Progenitor cell of endocrine pancreas (in vitro differentiated cells): ENCODE measurements around the gene KLRC4. TPM values are rescaled to one million over a fixed set of nuclear protein-coding genes. Genes with fewer than 3 reads are reported as not detected.

Experiments
- DNase-seq: peaks from one replicate; pipeline ENCODE4 v3.0.0; 2021; ENCODE audit warnings: low spot score; ENCODE audit not compliant: unreplicated experiment
- H3K27ac Mint-ChIP-seq: 2 replicates; pipeline ENCODE4 v1.8.0; 2021; ENCODE audit warnings: mild to moderate bottlenecking, moderate library complexity, mixed read lengths
- H3K27me3 Mint-ChIP-seq: 2 replicates; pipeline ENCODE4 v1.8.0; 2021; ENCODE audit warnings: mixed read lengths
- H3K36me3 Mint-ChIP-seq: 2 replicates; pipeline ENCODE4 v1.8.0; 2022; ENCODE audit warnings: mixed read lengths; ENCODE audit not compliant: insufficient read depth
- H3K4me1 Mint-ChIP-seq: 2 replicates; pipeline ENCODE4 v1.8.0; 2021; ENCODE audit warnings: low read depth, mixed read lengths
- H3K4me3 Mint-ChIP-seq: 2 replicates; pipeline ENCODE4 v1.8.0; 2021; ENCODE audit warnings: low read depth, mild to moderate bottlenecking, moderate library complexity, mixed read lengths
- H3K9me3 Mint-ChIP-seq: 2 replicates; pipeline ENCODE4 v1.8.0; 2021; ENCODE audit warnings: low read depth, mixed read lengths
- CTCF ChIP-seq: fragments of 200-600 bp; sonication (generic); IDR thresholded peaks from one replicate; pipeline ENCODE4 v1.5.0; 2021; ENCODE audit warnings: antibody characterized with exemption, mild to moderate bottlenecking; ENCODE audit not compliant: unreplicated experiment
- total RNA-seq: library from RNA; stranded (reverse); gene quantifications from 2 replicates; pipeline ENCODE4 v1.2.1, GENCODE V29; 2021

Gene KLRC4
- total RNA-seq, 1 donor from 2014 or later = not detected

- H3K36me3 Mint-ChIP-seq = peaks cover 4% of the 10 kb centered on the region
- peak overlapping the region; percentile 80 for H3K27ac Mint-ChIP-seq
- no peak for DNase-seq
- no peak for TF ChIP-seq CTCF
- peaks cover 3% of the 10 kb centered on the region for H3K9me3 Mint-ChIP-seq
- H3K4me1 Mint-ChIP-seq = peaks cover 35% of the 10 kb centered on the region
- H3K27me3 Mint-ChIP-seq = no peaks in the 10 kb centered on the region
- H3K4me3 Mint-ChIP-seq = no peak overlapping the region
Measured at GRCh38 chr12:10358131-10358530, 51.4 kb downstream of the KLRC4 start.

Other genes starting within 250 kb of the KLRC4 start
- gene OLR1, start 237.6 kb downstream of the KLRC4 start, total RNA-seq = not detected in 2 replicates
- gene TMEM52B, start 230.7 kb downstream of the KLRC4 start, total RNA-seq = not detected in 2 replicates
- gene GABARAPL1, start 196.9 kb downstream of the KLRC4 start, total RNA-seq = 94.2 and 96.2 TPM in 2 replicates
- 0.20 and 0.48 TPM in 2 replicates for gene KLRD1, start 101.9 kb downstream of the KLRC4 start, total RNA-seq
- not detected in 2 replicates for gene KLRK1, start 19.7 kb downstream of the KLRC4 start, total RNA-seq
- not detected in 2 replicates for gene KLRC3, start 10.8 kb upstream of the KLRC4 start, total RNA-seq
- gene KLRC2, start 26.3 kb upstream of the KLRC4 start, total RNA-seq = not detected in 2 replicates
- gene KLRC1, start 43.6 kb upstream of the KLRC4 start, total RNA-seq = not detected in 2 replicates
- 1.8 and 2.4 TPM in 2 replicates for gene EIF2S3B, start 96.1 kb upstream of the KLRC4 start, total RNA-seq
- gene MAGOHB, start 203.9 kb upstream of the KLRC4 start, total RNA-seq = 48.3 and 50.3 TPM in 2 replicates